Stimulated activated CD4-positive, alpha-beta T cell treated with anti-CD3 and anti-CD28 coated beads, Interleukin-15, amount 100 ng/mL, for 24 hours (primary cell): ENCODE data around the gene CARD14.
"Not testable (repeated sequence)": the region's sequence is repeated elsewhere in the genome, so short reads cannot be mapped to it uniquely, and the experiment has no call there.

ENCODE experiments used
- DNase-seq: peaks from one replicate; pipeline ENCODE4 v3.0.0-alpha.2; 2020

The CARD14 gene

GRCh38 chr17:80227666-80228065, 57.8 kb downstream of the CARD14 start:
- DNase-seq = no peak

- no peak for DNase-seq
Measured at GRCh38 chr17:80228477-80228876, 58.6 kb downstream of the CARD14 start.

- DNase-seq = no peak
Measured at GRCh38 chr17:80229011-80229410, 59.2 kb downstream of the CARD14 start.

GRCh38 chr17:80232438-80232837, 62.6 kb downstream of the CARD14 start:
- DNase-seq = no peak

- DNase-seq = no peak
Measured at GRCh38 chr17:80233202-80233601, 63.4 kb downstream of the CARD14 start.

- no peak for DNase-seq
Measured at GRCh38 chr17:80236911-80237310, 67.1 kb downstream of the CARD14 start.

GRCh38 chr17:80237386-80237785, 67.6 kb downstream of the CARD14 start:
- DNase-seq = no peak

- DNase-seq = no peak
Measured at GRCh38 chr17:80242505-80242904, 72.7 kb downstream of the CARD14 start.

- DNase-seq = no peak
Measured at GRCh38 chr17:80243526-80244433, 74.0 kb downstream of the CARD14 start.

- not testable (repeated sequence) for DNase-seq
Measured at GRCh38 chr17:80244448-80244847, 74.6 kb downstream of the CARD14 start.

- no peak for DNase-seq
Measured at GRCh38 chr17:80244871-80245509, 75.2 kb downstream of the CARD14 start.

GRCh38 chr17:80245566-80246265, 75.9 kb downstream of the CARD14 start:
- no peak for DNase-seq

- no peak for DNase-seq
Measured at GRCh38 chr17:80246266-80246681, 76.4 kb downstream of the CARD14 start.

- DNase-seq = no peak
Measured at GRCh38 chr17:80246726-80247125, 76.9 kb downstream of the CARD14 start.

- no peak for DNase-seq
Measured at GRCh38 chr17:80247561-80247960, 77.7 kb downstream of the CARD14 start.

- DNase-seq = no peak
Measured at GRCh38 chr17:80248001-80248893, 78.4 kb downstream of the CARD14 start.

GRCh38 chr17:80248894-80249710, 79.3 kb downstream of the CARD14 start:
- no peak for DNase-seq

- DNase-seq = no peak
Measured at GRCh38 chr17:80251966-80252365, 82.1 kb downstream of the CARD14 start.

GRCh38 chr17:80252871-80253270, 83.0 kb downstream of the CARD14 start:
- peak; percentile 93 for DNase-seq

GRCh38 chr17:80253631-80254395, 84.0 kb downstream of the CARD14 start:
- no peak for DNase-seq
